Measurements from ENCODE around the gene SHANK2.

SHANK2 gene

GRCh38 chr11:71245601-71246391 is 6.6 kb downstream of the SHANK2 start:
- H3K27me3 ChIP-seq = peaks cover 76% of the 10 kb centered on the region
- no peak overlapping the region for H3K27ac ChIP-seq
- no peaks in the 10 kb centered on the region for H3K9me3 ChIP-seq
- H3K4me3 ChIP-seq (ENCODE audit: low read depth in 1 of 2, low read length in 1 of 2) = no peak overlapping the region
- no peaks in the 10 kb centered on the region for H3K36me3 ChIP-seq
- no peaks in the 10 kb centered on the region for H3K4me1 ChIP-seq (ENCODE audit: control insufficient read depth in 1 of 2, insufficient read depth in 1 of 2, low read depth in 1 of 2, low read length in 1 of 2)
- no peak for TF ChIP-seq CTCF (IDR thresholded peaks at IDR 0.05)

- TF ChIP-seq CTCF (IDR thresholded peaks at IDR 0.05) = no peak
- no peaks in the 10 kb centered on the region for H3K9me3 ChIP-seq
- peaks cover 76% of the 10 kb centered on the region for H3K27me3 ChIP-seq
- no peak overlapping the region for H3K4me3 ChIP-seq (ENCODE audit: low read depth in 1 of 2, low read length in 1 of 2)
- H3K36me3 ChIP-seq = no peaks in the 10 kb centered on the region
- no peak overlapping the region for H3K27ac ChIP-seq
- H3K4me1 ChIP-seq (ENCODE audit: control insufficient read depth in 1 of 2, insufficient read depth in 1 of 2, low read depth in 1 of 2, low read length in 1 of 2) = no peaks in the 10 kb centered on the region
Measured at GRCh38 chr11:71244116-71244810, 8.1 kb downstream of the SHANK2 start.

GRCh38 chr11:71242391-71242790 is 10.0 kb downstream of the SHANK2 start:
- H3K9me3 ChIP-seq = no peaks in the 10 kb centered on the region
- H3K4me1 ChIP-seq (ENCODE audit: control insufficient read depth in 1 of 2, insufficient read depth in 1 of 2, low read depth in 1 of 2, low read length in 1 of 2) = no peaks in the 10 kb centered on the region
- H3K27ac ChIP-seq = no peak overlapping the region
- peaks cover 60% of the 10 kb centered on the region for H3K27me3 ChIP-seq
- TF ChIP-seq CTCF (IDR thresholded peaks at IDR 0.05) = no peak
- no peaks in the 10 kb centered on the region for H3K36me3 ChIP-seq
- H3K4me3 ChIP-seq (ENCODE audit: low read depth in 1 of 2, low read length in 1 of 2) = no peak overlapping the region

GRCh38 chr11:71241721-71242259 is 10.6 kb downstream of the SHANK2 start:
- no peaks in the 10 kb centered on the region for H3K4me1 ChIP-seq (ENCODE audit: control insufficient read depth in 1 of 2, insufficient read depth in 1 of 2, low read depth in 1 of 2, low read length in 1 of 2)
- no peak overlapping the region for H3K4me3 ChIP-seq (ENCODE audit: low read depth in 1 of 2, low read length in 1 of 2)
- no peaks in the 10 kb centered on the region for H3K36me3 ChIP-seq
- H3K27me3 ChIP-seq = peaks cover 54% of the 10 kb centered on the region
- no peaks in the 10 kb centered on the region for H3K9me3 ChIP-seq
- no peak for TF ChIP-seq CTCF (IDR thresholded peaks at IDR 0.05)
- H3K27ac ChIP-seq = no peak overlapping the region

- no peak overlapping the region for H3K4me3 ChIP-seq (ENCODE audit: low read depth in 1 of 2, low read length in 1 of 2)
Measured at GRCh38 chr11:71240865-71241691, 11.3 kb downstream of the SHANK2 start.

More at GRCh38 chr11:71240865-71241691, 11.3 kb downstream of the SHANK2 start:
- no peaks in the 10 kb centered on the region for H3K36me3 ChIP-seq
- no peaks in the 10 kb centered on the region for H3K4me1 ChIP-seq (ENCODE audit: control insufficient read depth in 1 of 2, insufficient read depth in 1 of 2, low read depth in 1 of 2, low read length in 1 of 2)
- H3K27me3 ChIP-seq = peaks cover 47% of the 10 kb centered on the region
- no peak for TF ChIP-seq CTCF (IDR thresholded peaks at IDR 0.05)
- H3K9me3 ChIP-seq = no peaks in the 10 kb centered on the region
- no peak overlapping the region for H3K27ac ChIP-seq

Data from neutrophil (primary cell).